ENCODE results near the gene CLDN12.
"Not testable (repeated sequence)": the region's sequence is repeated elsewhere in the genome, so short reads cannot be mapped to it uniquely, and the experiment has no call there.

The CLDN12 gene

DNA sequence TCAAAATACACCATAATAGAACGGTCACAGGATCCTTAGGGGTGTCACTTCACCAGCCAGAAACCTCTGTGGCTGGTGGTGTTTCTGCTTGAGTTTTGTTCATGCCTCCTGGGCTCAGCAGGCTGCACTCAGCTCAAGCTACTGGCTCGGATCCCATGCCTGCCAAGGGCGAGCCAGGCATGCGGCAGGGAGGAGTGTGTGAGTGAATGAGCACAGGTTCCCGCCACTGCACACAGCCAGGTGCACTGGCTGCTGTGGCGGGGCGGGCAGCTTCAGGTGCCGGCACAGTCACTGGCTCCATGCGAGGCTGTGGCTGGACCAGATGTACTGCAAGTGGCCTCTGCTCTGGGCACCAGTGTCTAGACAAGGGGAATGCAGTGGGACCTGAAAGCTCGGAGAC lies 29.5 kb downstream of the CLDN12 start:
- no peak for DNase-seq (ENCODE audit: low read depth in 2 of 2)

GRCh38 chr7:90433221-90433620 lies 30.0 kb downstream of the CLDN12 start:
- DNase-seq (ENCODE audit: low read depth in 2 of 2) = no peak

DNA sequence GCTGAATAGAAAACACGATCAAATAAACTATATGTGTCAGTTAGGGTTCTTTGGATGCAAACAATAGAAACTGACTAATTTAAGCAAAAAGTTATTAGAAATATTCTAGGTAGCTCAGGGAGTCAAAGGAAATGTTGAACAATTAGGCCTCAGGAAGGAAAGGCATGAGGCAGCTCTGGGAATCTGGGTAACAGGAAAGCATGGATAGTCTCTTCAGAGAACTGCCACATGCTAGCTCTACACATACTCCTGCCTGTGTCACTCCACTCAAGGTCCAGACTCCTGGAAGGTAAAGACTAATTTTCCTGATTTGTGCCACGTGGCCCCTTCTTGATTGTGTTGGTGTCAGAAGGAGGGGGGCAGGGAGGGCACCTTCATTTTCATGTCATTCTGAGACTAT lies 42.4 kb downstream of the CLDN12 start:
- no peak for DNase-seq (ENCODE audit: low read depth in 2 of 2)

- no peak for DNase-seq (ENCODE audit: low read depth in 2 of 2)
Measured at GRCh38 chr7:90446137-90446899, 43.1 kb downstream of the CLDN12 start.

DNA sequence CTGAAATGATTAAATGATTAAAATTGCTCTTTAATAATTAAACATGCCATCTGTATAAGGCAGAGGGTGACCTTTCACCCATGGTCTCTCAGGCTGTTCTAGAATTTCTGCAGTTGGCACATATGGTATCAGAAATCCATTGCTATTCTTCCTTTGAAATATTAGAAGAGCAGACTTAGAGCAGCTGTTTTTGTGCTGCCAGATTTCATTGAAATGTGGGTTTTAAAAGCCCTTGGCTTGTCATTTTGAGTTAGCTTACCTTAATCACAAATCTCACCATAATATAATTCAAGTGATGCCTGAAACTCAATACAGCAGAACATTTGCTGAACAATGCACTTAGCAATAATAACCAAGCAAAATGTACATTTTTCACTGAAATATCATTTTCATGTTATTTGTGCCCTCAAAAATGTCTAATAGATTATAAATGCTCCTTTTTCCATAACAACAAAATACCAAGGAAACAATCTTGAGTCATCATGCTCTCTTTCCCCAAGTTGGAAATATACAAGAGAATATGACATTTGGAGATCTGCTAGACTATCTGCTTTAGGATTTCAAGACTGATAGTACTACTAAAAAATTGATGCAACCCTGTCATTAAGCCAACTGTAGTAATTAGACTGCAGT lies 50.1 kb downstream of the CLDN12 start:
- no peak for DNase-seq (ENCODE audit: low read depth in 2 of 2)

- DNase-seq (ENCODE audit: low read depth in 2 of 2) = no peak
Measured at GRCh38 chr7:90453931-90454330, 50.7 kb downstream of the CLDN12 start.

- DNase-seq (ENCODE audit: low read depth in 2 of 2) = no peak
Measured at GRCh38 chr7:90455163-90456030, 52.1 kb downstream of the CLDN12 start.

- no peak for DNase-seq (ENCODE audit: low read depth in 2 of 2)
Measured at GRCh38 chr7:90458104-90458503, 54.8 kb downstream of the CLDN12 start.

GRCh38 chr7:90459888-90460287 lies 56.6 kb downstream of the CLDN12 start:
- DNase-seq (ENCODE audit: low read depth in 2 of 2) = no peak

DNA sequence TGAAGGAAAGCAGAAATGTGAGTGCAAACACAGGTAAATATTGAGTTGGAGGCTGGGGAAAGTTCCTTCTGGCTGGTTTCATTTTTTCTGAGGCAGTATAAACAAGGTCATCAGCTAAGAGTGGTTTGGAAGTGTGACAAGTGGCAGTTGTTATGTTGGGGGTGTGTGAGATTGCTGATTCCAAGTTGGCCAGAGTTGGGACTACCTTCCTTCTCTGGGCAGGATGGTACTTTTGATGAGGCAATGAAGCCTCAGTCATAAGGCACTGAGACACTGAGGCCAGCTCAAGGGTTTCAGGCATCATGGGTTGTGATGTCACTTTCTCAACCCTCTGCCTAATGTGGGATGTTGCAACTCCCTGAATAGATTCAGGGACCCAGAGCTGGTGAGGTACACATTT lies 58.0 kb downstream of the CLDN12 start:
- DNase-seq (ENCODE audit: low read depth in 2 of 2) = no peak

- not testable (repeated sequence) for DNase-seq (ENCODE audit: low read depth in 2 of 2)
Measured at GRCh38 chr7:90463151-90463628, 59.9 kb downstream of the CLDN12 start.
